Stimulated activated naive CD8-positive, alpha-beta T cell treated with anti-CD3 and anti-CD28 coated beads, Interleukin-15, amount 100 ng/mL, for 72 hours (primary cell): Measurements from ENCODE around the gene XRCC6.
"Not testable (repeated sequence)": the region's sequence is repeated elsewhere in the genome, so short reads cannot be mapped to it uniquely, and the experiment has no call there.

Source experiments
- ATAC-seq: fragments of 150-1000 bp; cut with Tn5 transposase; 2 replicates; pipeline ENCODE4 v1.10.0; 2021; ENCODE audit warnings: mild to moderate bottlenecking, moderate library complexity
- DNase-seq, 2 donors: peaks; one replicate each; pipeline ENCODE4 v3.0.0; 2021 to 2022
- H3K27ac Mint-ChIP-seq, 2 donors: one replicate each; pipeline ENCODE4 v1.8.0; 2022; ENCODE audit warnings: mild to moderate bottlenecking in 2 of 2, mixed read lengths in 2 of 2, moderate library complexity in 2 of 2
- H3K27me3 Mint-ChIP-seq: one replicate; pipeline ENCODE4 v1.8.0; 2022; ENCODE audit warnings: mixed read lengths
- H3K4me1 Mint-ChIP-seq: one replicate; pipeline ENCODE4 v1.8.0; 2022; ENCODE audit warnings: mild to moderate bottlenecking, mixed read lengths
- H3K4me3 Mint-ChIP-seq, 2 donors: one replicate each; pipeline ENCODE4 v1.8.0; 2022; ENCODE audit warnings: mild to moderate bottlenecking in 2 of 2, mixed read lengths in 2 of 2, moderate library complexity in 1 of 2
- H3K9me3 Mint-ChIP-seq, 2 donors: one replicate each; pipeline ENCODE4 v1.8.0; 2022; ENCODE audit warnings: mixed read lengths in 2 of 2

The XRCC6 gene

DNA sequence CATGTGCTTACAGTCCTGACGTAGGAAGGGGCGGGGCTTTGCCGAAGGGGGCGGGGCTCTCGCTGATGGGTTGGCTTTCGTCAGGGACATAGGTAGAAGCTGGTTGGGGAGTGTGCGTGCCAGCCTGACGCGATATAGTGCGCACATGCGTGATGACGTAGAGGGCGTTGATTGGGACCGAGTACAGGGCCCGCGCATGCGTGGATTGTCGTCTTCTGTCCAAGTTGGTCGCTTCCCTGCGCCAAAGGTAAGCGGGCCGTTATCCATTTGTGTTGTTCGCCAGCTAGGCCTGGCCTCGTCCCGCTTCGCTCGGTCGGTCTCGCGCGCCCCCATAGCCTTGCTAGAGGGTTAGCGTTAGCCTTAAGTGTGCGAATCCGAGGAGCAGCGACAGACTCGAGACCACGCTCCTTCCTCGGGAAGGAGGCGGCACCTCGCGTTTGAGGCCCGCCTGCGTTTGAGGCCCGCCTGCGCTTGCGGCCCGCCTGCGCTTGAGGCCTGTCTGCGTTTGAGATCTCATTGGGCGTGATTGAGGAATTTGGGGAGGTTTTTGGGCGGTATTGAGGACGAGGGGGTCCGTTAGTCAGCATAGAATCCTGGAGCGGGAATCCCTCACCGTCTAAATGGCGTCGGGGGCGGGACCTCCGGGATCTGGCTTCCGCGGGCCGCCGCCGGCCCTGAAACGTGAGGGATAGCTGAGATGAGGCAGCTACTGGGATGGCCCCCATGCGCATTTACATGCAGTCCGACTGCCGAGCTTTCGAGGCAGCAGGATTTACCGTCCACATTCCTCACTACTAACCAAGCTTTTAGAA is at the start of gene XRCC6:
Gene XRCC6 (plus strand): TSS at position 197 of the 812 bp plus-strand sequence. CDS start 710 bp downstream, outside the sequence.
- peaks cover 52% of the 10 kb centered on the region for H3K4me1 Mint-ChIP-seq
- DNase-seq (peak; percentile 100), ATAC-seq (peak; percentile 93)
- no peaks in the 10 kb centered on the region for H3K27me3 Mint-ChIP-seq
- H3K9me3 Mint-ChIP-seq: no peaks in the 10 kb centered on the region
- H3K4me3 Mint-ChIP-seq: peak within 1 kb of the TSS; percentile 92 to 95
- peak within 1 kb of the TSS; percentile 98 to 99 for H3K27ac Mint-ChIP-seq

DNA sequence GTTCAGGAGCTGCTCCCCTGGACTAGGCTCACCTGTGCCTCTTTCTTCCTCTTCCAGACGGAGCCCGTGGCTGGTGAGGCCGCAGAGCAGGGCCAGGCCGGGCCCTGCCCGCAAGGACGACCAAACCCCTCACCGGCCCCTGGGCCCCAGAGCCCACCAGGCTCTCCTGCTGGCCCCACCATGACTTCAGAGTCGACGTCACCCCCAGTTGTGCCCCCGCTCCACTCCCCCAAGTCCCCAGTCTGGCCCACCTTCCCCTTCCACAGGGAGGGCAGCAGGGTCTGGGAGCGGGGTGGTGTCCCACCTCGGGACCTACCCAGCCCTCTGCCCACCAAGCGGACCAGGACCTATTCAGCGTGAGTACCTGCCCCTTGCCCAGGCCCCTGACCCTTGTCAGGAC is 49.3 kb upstream of the XRCC6 start:
- H3K4me3 Mint-ChIP-seq: no peak overlapping the region
- DNase-seq (no peak), ATAC-seq (no peak)
- H3K27ac Mint-ChIP-seq: no peak overlapping the region
- H3K4me1 Mint-ChIP-seq: no peaks in the 10 kb centered on the region
- no peaks in the 10 kb centered on the region for H3K27me3 Mint-ChIP-seq
- H3K9me3 Mint-ChIP-seq: no peaks in the 10 kb centered on the region

DNA sequence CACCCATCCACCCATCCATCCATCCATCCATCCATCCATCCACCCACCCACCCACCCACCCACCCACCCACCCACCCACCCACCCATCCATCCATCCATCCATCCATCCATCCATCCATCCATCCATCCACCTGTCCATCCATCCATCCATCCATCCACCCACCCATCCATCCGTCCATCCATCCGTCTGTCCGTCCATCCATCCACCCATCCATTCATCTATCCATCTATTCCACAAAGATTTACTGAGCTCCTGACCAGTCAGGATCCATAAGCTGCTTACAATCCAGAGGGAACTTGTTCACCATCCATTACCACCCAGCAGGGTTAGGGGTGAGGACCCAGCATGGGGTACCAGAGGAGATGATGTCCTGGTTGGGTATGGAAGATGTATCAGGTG is 48.8 kb upstream of the XRCC6 start:
- not testable (repeated sequence) for ATAC-seq, DNase-seq, H3K4me3 Mint-ChIP-seq

DNA sequence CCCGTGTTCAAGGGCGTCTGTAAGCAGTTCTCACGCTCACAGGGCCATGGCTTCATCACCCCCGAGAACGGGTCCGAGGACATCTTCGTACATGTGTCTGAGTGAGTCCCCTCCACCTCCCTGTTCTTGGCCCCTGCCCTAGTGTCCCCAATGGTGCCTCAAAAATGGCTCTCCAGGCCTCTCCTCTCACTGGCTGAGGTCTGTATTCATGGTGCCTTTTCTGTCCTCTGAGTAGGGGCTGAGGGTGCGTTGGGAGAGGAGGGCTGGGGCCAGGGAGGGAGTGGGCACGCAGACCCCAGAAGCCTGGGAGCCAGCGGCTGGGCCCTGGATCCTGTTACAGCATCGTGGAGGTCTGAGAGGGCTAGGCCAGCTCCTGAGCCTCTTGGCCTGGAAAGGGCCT is 47.4 kb upstream of the XRCC6 start:
- Mint-ChIP-seq H3K9me3 (no peaks in the 10 kb centered on the region), H3K4me3 (no peak overlapping the region), H3K27ac (no peak overlapping the region), H3K4me1 (no peaks in the 10 kb centered on the region), H3K27me3 (no peaks in the 10 kb centered on the region)
- no peak for ATAC-seq
- no peak for DNase-seq

More for the DNA sequence above, 48.8 kb upstream of the XRCC6 start:
- not testable (repeated sequence) for H3K9me3 Mint-ChIP-seq, H3K4me1 Mint-ChIP-seq, H3K27me3 Mint-ChIP-seq
- peak overlapping the region in 1 of 2 donors; percentile 57 for H3K27ac Mint-ChIP-seq

DNA sequence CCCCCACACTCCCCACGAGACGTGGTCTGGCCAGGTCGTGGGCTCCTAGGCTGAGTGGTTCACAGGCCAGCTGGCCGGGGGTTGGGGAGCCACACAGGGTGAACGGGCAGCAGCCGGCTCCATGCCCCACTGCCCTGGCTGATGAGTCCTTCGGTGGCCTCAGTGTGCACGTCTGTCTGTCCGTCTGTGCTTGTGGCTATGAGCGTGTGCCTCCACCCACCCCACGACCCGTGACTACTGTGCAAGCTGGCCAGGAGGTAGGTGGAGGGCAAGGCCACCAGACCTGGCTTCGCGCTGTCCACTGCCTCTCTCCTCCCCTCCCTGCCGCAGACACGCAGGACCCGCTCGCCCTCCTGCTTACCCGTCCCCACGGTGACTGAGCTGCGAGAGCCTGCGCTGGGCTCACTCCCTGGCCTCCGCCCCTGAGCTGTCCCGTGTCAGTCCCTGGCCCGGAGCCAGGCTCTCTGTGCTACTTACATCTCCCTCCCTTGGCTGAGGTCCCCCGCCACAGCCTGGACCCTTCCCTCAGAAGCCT is 46.2 kb upstream of the XRCC6 start:
- DNase-seq (no peak), ATAC-seq (no peak)
- no peaks in the 10 kb centered on the region for H3K4me1 Mint-ChIP-seq
- no peaks in the 10 kb centered on the region for H3K27me3 Mint-ChIP-seq
- H3K9me3 Mint-ChIP-seq: no peaks in the 10 kb centered on the region
- H3K27ac Mint-ChIP-seq: no peak overlapping the region
- no peak overlapping the region for H3K4me3 Mint-ChIP-seq

DNA sequence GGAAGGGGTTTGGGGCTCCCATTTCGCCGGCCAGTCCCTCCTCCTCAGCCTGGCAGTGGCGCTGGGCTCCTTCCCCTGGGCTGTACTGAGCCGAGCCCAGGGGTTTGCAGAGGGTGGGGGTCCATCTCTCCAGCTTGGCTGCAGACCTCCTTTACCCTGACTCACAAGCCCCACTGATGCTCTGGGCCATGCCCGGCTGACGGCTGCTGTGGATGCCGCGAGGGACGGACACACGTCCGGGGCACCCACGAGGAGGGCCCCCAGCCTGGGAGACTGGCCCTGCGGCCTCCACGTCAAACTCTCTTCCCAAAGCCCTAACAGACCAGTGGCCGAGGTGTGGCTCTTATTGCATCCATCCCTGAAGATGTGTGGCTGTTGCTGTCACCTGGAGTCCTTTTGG is 45.6 kb upstream of the XRCC6 start:
- Mint-ChIP-seq H3K27ac (peak overlapping the region in 1 of 2 donors; percentile 22), H3K4me3 (no peak overlapping the region), H3K4me1 (peaks cover 5% of the 10 kb centered on the region), H3K9me3 (no peaks in the 10 kb centered on the region), H3K27me3 (no peaks in the 10 kb centered on the region)
- no peak for ATAC-seq
- DNase-seq: no peak

DNA sequence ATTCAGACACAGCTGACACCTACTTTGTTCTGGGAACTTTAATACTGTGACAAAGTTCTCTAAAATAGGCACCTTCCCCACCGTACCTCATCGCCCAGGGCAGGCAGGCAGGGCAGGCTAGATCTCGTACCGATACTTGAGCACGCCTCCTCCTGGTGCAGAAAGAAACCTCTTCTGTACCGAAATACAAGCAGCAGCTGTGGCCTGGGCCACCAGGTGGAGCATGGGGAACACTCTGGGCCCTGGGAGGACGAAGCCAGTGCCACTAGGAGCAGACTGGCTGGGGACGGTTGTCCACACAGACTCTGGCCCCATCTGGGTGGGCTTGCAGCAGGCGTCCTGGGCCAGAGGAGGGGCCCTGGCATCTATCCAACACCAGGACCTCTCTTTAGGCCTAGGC is 44.2 kb upstream of the XRCC6 start:
- DNase-seq: peak; percentile 30 to 37

DNA sequence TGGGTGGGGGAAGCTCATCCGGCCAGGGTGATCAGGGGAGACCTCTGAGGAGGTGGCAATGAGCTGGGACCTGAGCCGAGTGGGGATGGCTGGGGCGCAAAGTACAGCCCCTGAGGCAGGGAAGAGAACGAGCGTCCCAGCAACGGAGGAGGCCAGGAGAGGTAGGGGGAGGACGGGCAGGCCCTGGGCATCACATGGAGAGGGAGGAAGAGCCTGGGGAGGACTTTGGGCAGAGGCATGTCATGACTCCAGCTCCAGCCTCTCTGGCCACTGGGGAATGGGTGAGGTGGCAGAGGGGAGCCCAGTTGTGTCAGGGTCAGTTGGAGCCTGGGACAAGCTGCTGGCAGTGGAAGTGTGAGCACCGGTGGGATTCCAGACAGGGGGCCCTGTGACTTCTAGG is 43.0 kb upstream of the XRCC6 start:
- Mint-ChIP-seq H3K27ac (peak overlapping the region in 1 of 2 donors; percentile 42), H3K4me1 (peaks cover 11% of the 10 kb centered on the region), H3K4me3 (no peak overlapping the region), H3K9me3 (no peaks in the 10 kb centered on the region), H3K27me3 (no peaks in the 10 kb centered on the region)
- DNase-seq (no peak), ATAC-seq (no peak)

More for the DNA sequence above, 44.2 kb upstream of the XRCC6 start:
- peak; percentile 68 for ATAC-seq
- peak overlapping the region in 1 of 2 donors; percentile 27 for H3K27ac Mint-ChIP-seq
- H3K9me3 Mint-ChIP-seq: no peaks in the 10 kb centered on the region
- H3K27me3 Mint-ChIP-seq: no peaks in the 10 kb centered on the region
- H3K4me3 Mint-ChIP-seq: no peak overlapping the region
- peaks cover 11% of the 10 kb centered on the region for H3K4me1 Mint-ChIP-seq

DNA sequence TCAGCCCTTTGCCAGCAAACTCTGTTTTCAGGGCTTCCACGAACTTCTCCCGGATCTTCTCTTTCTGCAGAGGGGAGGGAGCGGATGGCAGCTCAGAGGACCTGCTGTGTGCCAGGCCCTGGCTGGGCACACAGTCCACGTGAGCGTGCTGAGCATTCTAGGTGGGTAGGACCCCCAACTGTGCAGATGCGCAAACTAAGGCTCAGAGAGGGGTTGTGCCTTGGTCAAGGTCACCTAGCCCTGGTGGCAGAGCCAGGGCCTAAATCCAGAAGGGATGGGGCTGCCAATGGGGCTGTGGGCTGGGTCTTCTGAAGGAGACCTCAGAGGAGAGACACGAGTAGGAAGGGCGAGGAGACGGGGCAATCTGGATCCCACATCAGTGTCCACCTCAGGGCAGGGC is 42.3 kb upstream of the XRCC6 start:
- H3K27ac Mint-ChIP-seq: no peak overlapping the region
- no peak overlapping the region for H3K4me3 Mint-ChIP-seq
- H3K4me1 Mint-ChIP-seq: peaks cover 11% of the 10 kb centered on the region
- H3K27me3 Mint-ChIP-seq: no peaks in the 10 kb centered on the region
- H3K9me3 Mint-ChIP-seq: no peaks in the 10 kb centered on the region
- ATAC-seq (no peak), DNase-seq (no peak)

DNA sequence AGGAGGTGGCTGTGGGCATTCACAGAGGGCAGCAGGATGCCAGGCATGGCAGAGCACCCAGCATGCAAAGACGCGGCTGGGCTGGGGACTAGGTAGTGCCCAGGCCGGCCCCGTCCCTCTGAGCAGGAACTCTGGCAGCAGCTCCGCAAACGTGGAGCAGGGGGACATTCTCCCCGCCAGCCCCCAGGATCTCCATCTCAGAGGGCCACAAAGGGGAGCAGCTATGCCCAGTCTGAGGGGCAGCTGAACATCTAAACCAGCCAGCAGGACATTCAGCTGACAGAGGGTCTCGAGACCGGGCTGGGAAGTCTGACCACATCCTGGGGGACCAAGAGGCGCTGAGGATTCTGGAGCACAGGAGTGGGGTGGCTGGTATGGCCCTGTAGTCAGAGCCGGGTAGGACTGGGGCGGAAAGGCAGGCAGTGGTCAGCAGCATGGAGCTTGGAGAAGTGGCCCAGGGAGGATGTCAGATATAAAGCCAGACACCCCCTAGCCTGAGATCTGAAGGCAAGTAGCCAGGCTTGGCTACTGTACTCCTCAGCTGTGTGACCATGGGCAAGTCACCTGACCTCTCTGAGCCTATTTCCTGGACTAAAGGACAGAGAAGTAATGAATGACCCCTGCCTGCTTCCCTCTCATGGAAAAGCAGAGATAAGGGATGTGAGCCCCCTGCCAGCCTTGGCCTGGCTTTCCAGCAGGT is 41.6 kb upstream of the XRCC6 start:
- Mint-ChIP-seq H3K27me3 (no peaks in the 10 kb centered on the region), H3K4me1 (peaks cover 11% of the 10 kb centered on the region), H3K4me3 (no peak overlapping the region), H3K9me3 (no peaks in the 10 kb centered on the region), H3K27ac (peak overlapping the region in 1 of 2 donors; percentile 63)
- ATAC-seq (no peak), DNase-seq (no peak)

DNA sequence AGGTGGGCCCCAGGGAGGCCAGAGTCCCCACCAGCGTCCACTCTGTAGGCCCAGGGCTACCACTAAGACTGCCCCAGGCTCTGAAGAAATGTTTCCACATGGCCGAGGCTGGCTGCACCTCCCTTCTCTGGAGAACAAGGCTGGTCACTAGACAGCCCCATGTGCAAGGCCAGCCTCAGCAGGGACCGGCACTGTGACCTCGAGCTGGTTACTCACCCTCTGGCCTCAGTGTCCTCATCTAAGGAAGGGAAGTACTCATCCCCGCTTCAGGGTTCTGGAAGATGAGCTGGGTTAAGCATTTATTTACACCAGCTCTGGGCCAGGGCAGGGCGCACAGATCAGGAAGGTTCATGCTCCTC is 41.1 kb upstream of the XRCC6 start:
- H3K27me3 Mint-ChIP-seq: no peaks in the 10 kb centered on the region
- ATAC-seq: no peak

DNA sequence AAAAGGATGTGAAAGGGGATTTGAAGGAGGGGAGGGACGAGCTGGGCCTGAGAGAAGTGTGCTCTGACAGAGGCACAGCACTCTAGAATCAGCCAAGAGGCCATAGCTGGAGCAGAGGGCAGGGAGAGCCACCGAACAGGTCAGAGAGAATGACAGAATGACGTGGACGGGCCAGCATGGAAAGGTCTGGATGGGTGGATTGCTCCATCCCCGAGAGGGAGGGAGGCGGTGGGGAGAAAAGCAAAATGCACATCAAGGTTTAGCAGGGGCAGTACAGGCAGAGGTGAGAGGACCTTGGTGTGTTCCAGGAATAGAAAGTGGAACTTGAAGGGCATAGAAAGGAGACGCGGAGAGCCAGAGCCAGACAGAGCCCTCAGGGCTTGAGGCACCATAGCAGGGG is 38.4 kb upstream of the XRCC6 start:
- Mint-ChIP-seq H3K4me3 (no peak overlapping the region), H3K27ac (no peak overlapping the region), H3K27me3 (no peaks in the 10 kb centered on the region), H3K9me3 (no peaks in the 10 kb centered on the region), H3K4me1 (peaks cover 14% of the 10 kb centered on the region)
- ATAC-seq (no peak), DNase-seq (no peak)

More for the DNA sequence above, 41.1 kb upstream of the XRCC6 start:
- Mint-ChIP-seq H3K4me3 (no peak overlapping the region), H3K4me1 (peaks cover 11% of the 10 kb centered on the region), H3K9me3 (no peaks in the 10 kb centered on the region), H3K27ac (peak overlapping the region in 1 of 2 donors; percentile 38)
- no peak for DNase-seq

DNA sequence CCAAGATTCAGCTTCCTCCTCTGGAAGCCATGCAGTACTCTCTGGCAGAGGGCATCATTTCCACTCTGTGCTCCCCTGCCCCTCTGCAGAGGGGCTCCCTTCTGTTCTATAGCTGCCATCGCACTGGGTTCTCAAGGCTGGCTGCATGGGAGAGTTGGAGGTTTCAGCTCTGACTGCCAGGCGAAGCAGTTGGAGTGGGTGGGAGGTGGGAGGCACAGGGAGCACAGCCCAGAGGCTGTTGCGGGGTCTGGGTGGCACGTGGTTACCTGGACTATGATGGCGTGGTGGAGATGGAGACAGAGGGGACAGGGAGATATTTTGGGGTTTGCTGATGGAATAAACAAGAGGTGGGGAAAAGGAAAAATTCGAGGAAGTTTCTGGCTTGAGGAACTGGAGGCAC is 36.2 kb upstream of the XRCC6 start:
- ATAC-seq (no peak), DNase-seq (no peak)
- Mint-ChIP-seq H3K27ac (no peak overlapping the region), H3K27me3 (no peaks in the 10 kb centered on the region), H3K4me1 (peaks cover 33% of the 10 kb centered on the region), H3K4me3 (no peak overlapping the region), H3K9me3 (no peaks in the 10 kb centered on the region)

DNA sequence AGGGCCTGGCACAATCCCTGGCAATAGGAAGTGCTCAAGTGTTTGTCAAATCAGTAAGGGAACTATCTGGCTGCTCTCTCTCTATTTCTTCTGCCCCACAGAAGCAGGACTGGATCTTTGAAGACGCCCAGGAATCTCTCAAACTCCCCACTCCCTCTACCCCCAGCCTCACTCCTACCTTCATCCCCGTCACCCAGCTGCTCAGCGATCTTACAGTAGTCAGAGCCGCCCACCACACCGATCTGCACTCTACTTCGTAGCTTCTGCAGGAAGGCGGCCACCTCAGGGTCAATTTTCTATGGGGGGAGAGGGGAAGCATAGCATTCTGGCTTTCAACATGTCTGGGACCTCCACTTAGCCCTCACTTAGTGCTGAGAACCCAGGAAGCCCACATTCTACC is 35.2 kb upstream of the XRCC6 start:
- H3K27me3 Mint-ChIP-seq: no peaks in the 10 kb centered on the region
- H3K27ac Mint-ChIP-seq: no peak overlapping the region
- peaks cover 28% of the 10 kb centered on the region for H3K4me1 Mint-ChIP-seq
- ATAC-seq: no peak
- H3K4me3 Mint-ChIP-seq: no peak overlapping the region
- DNase-seq: no peak
- H3K9me3 Mint-ChIP-seq: no peaks in the 10 kb centered on the region

DNA sequence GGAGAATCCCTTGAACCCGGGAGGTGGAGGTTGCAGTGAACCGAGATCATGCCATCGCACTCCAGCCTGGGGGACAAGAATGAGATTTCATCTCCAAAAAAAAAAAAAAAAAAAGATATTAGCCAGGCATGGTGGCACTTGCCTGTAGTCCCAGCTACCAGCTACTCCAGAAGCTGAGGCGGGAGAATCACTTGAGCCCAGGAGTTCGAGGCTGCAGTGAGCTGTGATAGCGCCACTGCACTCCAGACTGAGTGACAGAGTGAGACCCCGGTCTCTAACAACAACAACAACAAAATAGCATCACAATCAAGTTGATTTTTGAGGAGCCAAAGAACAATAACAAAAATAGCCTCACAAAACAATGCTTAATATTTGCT is 33.8 kb upstream of the XRCC6 start:
- Mint-ChIP-seq H3K27ac (peak overlapping the region in 1 of 2 donors; percentile 6), H3K27me3 (no peaks in the 10 kb centered on the region), H3K4me1 (peaks cover 22% of the 10 kb centered on the region), H3K9me3 (no peaks in the 10 kb centered on the region), H3K4me3 (no peak overlapping the region)
- ATAC-seq (no peak), DNase-seq (no peak)
